CD4-positive, alpha-beta T cell (primary cell): ENCODE results near the gene MBOAT7. TPM values are rescaled to one million over a fixed set of nuclear protein-coding genes. Genes with fewer than 3 reads are reported as not detected.
A peak's percentile ranks its signal among the peaks of the same experiment; 100 is the strongest.

Experiments
- ATAC-seq: fragments of 200-7000 bp; cut with Tn5 transposase; one replicate; pipeline ENCODE4 v1.10.0; 2022; ENCODE audit warnings: mild to moderate bottlenecking; ENCODE audit not compliant: poor library complexity
- CTCF ChIA-PET: fragments of 350-600 bp; sonication (Branson Sonifier 250); formaldehyde crosslinking; loops from one replicate; lab custom pipeline; 2021; ENCODE audit warnings: antibody characterized with exemption, inconsistent platforms; lab: Charles Lee
- POLR2A ChIA-PET: fragments of 350-600 bp; sonication (Branson Sonifier 250); formaldehyde crosslinking; loops from one replicate; lab custom pipeline; 2021; ENCODE audit warnings: antibody characterized with exemption, inconsistent platforms; lab: Charles Lee
- DNase-seq, 14 experiments: peaks; one replicate each; pipeline ENCODE4 v3.0.0-alpha.2; 2013 to 2020; ENCODE audit warnings: mixed read lengths in 2 of 14
- H3K27ac ChIP-seq, 2 donors: one replicate each; pipeline versions ENCODE4 v1.5.1 to v1.7.0; 2013; ENCODE audit warnings: low read length in 2 of 2, low read depth in 1 of 2, mild to moderate bottlenecking in 1 of 2
- H3K27me3 ChIP-seq, 2 experiments: 1 replicate in 1 of 2; 2 replicates in 1 of 2; pipeline versions ENCODE4 v1.6.1 to v1.7.0; 2013; ENCODE audit warnings: low read length in 2 of 2, control low read depth in 1 of 2, mild to moderate bottlenecking in 1 of 2, moderate library complexity in 1 of 2; ENCODE audit not compliant: insufficient read depth in 2 of 2, control insufficient read depth in 1 of 2
- H3K36me3 ChIP-seq: one replicate; pipeline ENCODE4 v1.6.1; 2013; ENCODE audit warnings: low read length, control low read depth; ENCODE audit not compliant: insufficient read depth
- H3K4me1 ChIP-seq: one replicate; pipeline ENCODE4 v1.6.1; 2013; ENCODE audit warnings: low read length, control low read depth; ENCODE audit not compliant: insufficient read depth
- H3K4me3 ChIP-seq: one replicate; pipeline ENCODE4 v1.5.1; 2013; ENCODE audit warnings: mild to moderate bottlenecking, low read length, moderate library complexity
- H3K9me3 ChIP-seq, 2 experiments: 1 replicate in 1 of 2; 2 replicates in 1 of 2; pipeline versions ENCODE4 v1.6.1 to v1.7.0; 2013; ENCODE audit warnings: low read length in 2 of 2, mild to moderate bottlenecking in 2 of 2, control low read depth in 1 of 2, moderate library complexity in 1 of 2; ENCODE audit not compliant: control insufficient read depth in 1 of 2, insufficient read depth in 1 of 2
- H3K27ac Mint-ChIP-seq: one replicate; pipeline ENCODE4 v1.8.0; 2020; ENCODE audit warnings: mixed read lengths
- H3K27me3 Mint-ChIP-seq: one replicate; pipeline ENCODE4 v1.8.0; 2021; ENCODE audit warnings: mixed read lengths
- H3K36me3 Mint-ChIP-seq: one replicate; pipeline ENCODE4 v1.8.0; 2021; ENCODE audit warnings: low read depth, mixed read lengths
- H3K4me1 Mint-ChIP-seq: one replicate; pipeline ENCODE4 v1.8.0; 2021; ENCODE audit warnings: low read depth, mixed read lengths
- H3K4me3 Mint-ChIP-seq: one replicate; pipeline ENCODE4 v1.8.0; 2020; ENCODE audit warnings: mild to moderate bottlenecking, mixed read lengths
- H3K9me3 Mint-ChIP-seq: one replicate; pipeline ENCODE4 v1.8.0; 2020; ENCODE audit warnings: mixed read lengths
- CTCF ChIP-seq: fragments of 200-600 bp; IDR thresholded peaks from one replicate; pipeline ENCODE4 v1.8.0; 2022; ENCODE audit warnings: antibody characterized with exemption, mild to moderate bottlenecking
- intact Hi-C, 2 experiments: fragments of 100-400 bp; cut with DNase I in 1 of 2; cut with micrococcal nuclease in 1 of 2; formaldehyde crosslinking; loops; one replicate each; pipeline versions ENCODE4 v1.15.1 to v1.9.0; 2023 to 2025; cut with DNase I, micrococcal nuclease
- total RNA-seq, 174 experiments: library from RNA in 2 of 174; stranded (reverse) in 2 of 174; gene quantifications; one replicate each; pipeline ENCODE4 v1.2.3 and lab custom pipeline; 2021 to 2026

MBOAT7 gene
- total RNA-seq, 2 experiments from 2014 or later: 13.7 to 18.0 TPM

- DNase-seq (no peak), ATAC-seq (no peak)
- H3K4me1 Mint-ChIP-seq: peaks cover 49% of the 10 kb centered on the region
- Histone ChIP-seq H3K36me3 (peaks cover 7% of the 10 kb centered on the region), H3K27me3 (no peaks in the 10 kb centered on the region), H3K4me3 (peak overlapping the region; percentile 49), H3K4me1 (peaks cover 62% of the 10 kb centered on the region), H3K27ac (no peak overlapping the region), H3K9me3 (peaks cover 0 to 5% of the 10 kb centered on the region in 2 experiments)
- intact Hi-C loops: no loop called here
- no peaks in the 10 kb centered on the region for H3K27me3 Mint-ChIP-seq
- no peak for TF ChIP-seq CTCF
- peaks cover 19% of the 10 kb centered on the region for H3K36me3 Mint-ChIP-seq
- ChIA-PET CTCF (no interaction called here), POLR2A (interaction anchor here (1.0 to 1.9 kb wide), 2 partner anchors 26 to 27 kb away, joined by 3 to 6 read pairs; partner anchors contain the start of genes CNOT3 and MBOAT7)
- no peaks in the 10 kb centered on the region for H3K9me3 Mint-ChIP-seq
- H3K27ac Mint-ChIP-seq: peak overlapping the region; percentile 20
- peak overlapping the region; percentile 89 for H3K4me3 Mint-ChIP-seq
Observed at GRCh38 chr19:54162884-54163283, 26.5 kb downstream of the MBOAT7 start.

- Histone ChIP-seq H3K9me3 (peaks cover 0 to 5% of the 10 kb centered on the region in 2 experiments), H3K27me3 (no peaks in the 10 kb centered on the region), H3K4me3 (peak overlapping the region; percentile 49), H3K36me3 (peaks cover 13% of the 10 kb centered on the region), H3K4me1 (peaks cover 66% of the 10 kb centered on the region), H3K27ac (no peak overlapping the region)
- DNase-seq (peak; percentile 58 to 92 (median 75)), ATAC-seq (peak; percentile 16)
- Mint-ChIP-seq H3K27ac (peak overlapping the region; percentile 20), H3K4me3 (peak overlapping the region; percentile 89), H3K36me3 (peaks cover 24% of the 10 kb centered on the region), H3K27me3 (no peaks in the 10 kb centered on the region), H3K9me3 (no peaks in the 10 kb centered on the region), H3K4me1 (peaks cover 49% of the 10 kb centered on the region)
- TF ChIP-seq CTCF: no peak
- ChIA-PET CTCF (no interaction called here), POLR2A (interaction anchor here (1.0 to 1.9 kb wide), 2 partner anchors 25 to 27 kb away, joined by 3 to 6 read pairs; partner anchors contain the start of genes CNOT3 and MBOAT7)
- intact Hi-C loops: no loop called here
Observed at GRCh38 chr19:54162241-54162805, 27.1 kb downstream of the MBOAT7 start.

DNA sequence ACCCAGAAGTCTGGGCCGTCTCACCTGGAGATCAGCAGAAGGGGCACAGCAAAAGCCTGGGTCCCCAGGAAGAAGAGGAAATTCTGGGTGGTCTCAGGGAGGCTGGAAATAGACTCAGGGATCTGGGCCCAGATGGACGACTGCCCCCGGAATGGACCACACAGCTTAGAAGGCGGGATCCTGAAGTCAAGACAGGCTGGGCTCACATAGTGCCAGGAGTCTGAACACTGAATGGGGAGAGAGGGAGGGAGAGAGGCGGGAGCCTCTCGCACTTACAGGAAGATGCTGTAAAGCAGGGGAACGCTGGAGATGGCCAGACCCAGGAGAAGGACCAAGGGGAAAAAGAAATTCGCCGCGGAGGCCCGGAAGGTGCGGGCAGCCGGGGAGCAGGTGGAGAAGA is 28.5 kb downstream of the MBOAT7 start:
- peak overlapping the region; percentile 94 for H3K27ac Mint-ChIP-seq
- H3K4me3 ChIP-seq: no peak overlapping the region

More for the DNA sequence above, 28.5 kb downstream of the MBOAT7 start:
- no peaks in the 10 kb centered on the region for H3K27me3 ChIP-seq
- no peaks in the 10 kb centered on the region for H3K9me3 Mint-ChIP-seq
- POLR2A ChIA-PET: interaction anchor here (2.3 to 7.7 kb wide), 4 partner anchors 23 to 45 kb away, joined by 20 to 144 read pairs (median 70); partner anchors contain the start of genes CNOT3, MBOAT7, PRPF31 and RPS9
- peak overlapping the region; percentile 98 for H3K4me3 Mint-ChIP-seq
- peak overlapping the region in 1 of 2 donors; percentile 86 for H3K27ac ChIP-seq
- CTCF ChIA-PET: interaction anchor here (0.5 kb wide), 1 partner anchor 8 kb away, joined by 3 read pairs; no protein-coding TSS in a partner anchor
- H3K27me3 Mint-ChIP-seq: no peaks in the 10 kb centered on the region
- no peak for ATAC-seq
- DNase-seq: peak in 1 of 14 experiments; percentile 40
- H3K36me3 Mint-ChIP-seq: peaks cover 39% of the 10 kb centered on the region
- H3K36me3 ChIP-seq: peaks cover 27% of the 10 kb centered on the region
- intact Hi-C loops: no loop called here
- peaks cover 54% of the 10 kb centered on the region for H3K4me1 Mint-ChIP-seq
- TF ChIP-seq CTCF: no peak
- peaks cover 0 to 5% of the 10 kb centered on the region in 2 experiments for H3K9me3 ChIP-seq
- H3K4me1 ChIP-seq: peaks cover 76% of the 10 kb centered on the region
